ENCODE measurements around the gene STAT3. TPM values are rescaled to one million over a fixed set of nuclear protein-coding genes. Genes with fewer than 3 reads are reported as not detected.
"Not testable (repeated sequence)": the region's sequence is repeated elsewhere in the genome, so short reads cannot be mapped to it uniquely, and the experiment has no call there.

Gene STAT3
- total and polyA plus RNA-seq, 2 experiments from 2014 or later: 82.1 to 82.7 TPM

GRCh38 chr17:42306385-42306667, 81.9 kb downstream of the STAT3 start:
- TF ChIP-seq CTCF (IDR thresholded peaks at IDR 0.05; ENCODE audit: low read depth, low read length): no peak
- H3K4me1 ChIP-seq (ENCODE audit: low read depth): peaks cover 2% of the 10 kb centered on the region

GRCh38 chr17:42305543-42306384, 82.5 kb downstream of the STAT3 start:
- Histone ChIP-seq H3K4me1 (ENCODE audit: low read depth) (no peaks in the 10 kb centered on the region), H3K36me3 (no peaks in the 10 kb centered on the region), H3K4me3 (no peak overlapping the region), H3K27ac (no peak overlapping the region), H3K27me3 (no peaks in the 10 kb centered on the region), H3K9me3 (ENCODE audit: low read depth) (no peaks in the 10 kb centered on the region)
- DNase-seq (ENCODE audit: low read depth in 1 of 2, low spot score in 1 of 2): no peak
- TF ChIP-seq CTCF (IDR thresholded peaks at IDR 0.05; ENCODE audit: low read depth, low read length): no peak

More at GRCh38 chr17:42306385-42306667, 81.9 kb downstream of the STAT3 start:
- H3K27ac ChIP-seq: no peak overlapping the region
- no peaks in the 10 kb centered on the region for H3K27me3 ChIP-seq
- no peaks in the 10 kb centered on the region for H3K36me3 ChIP-seq
- no peaks in the 10 kb centered on the region for H3K9me3 ChIP-seq (ENCODE audit: low read depth)
- no peak overlapping the region for H3K4me3 ChIP-seq
- DNase-seq (ENCODE audit: low read depth in 1 of 2, low spot score in 1 of 2): no peak

GRCh38 chr17:42305031-42305330, 83.3 kb downstream of the STAT3 start:
- H3K4me3 ChIP-seq; H3K4me1 ChIP-seq (ENCODE audit: low read depth); H3K9me3 ChIP-seq (ENCODE audit: low read depth); DNase-seq (ENCODE audit: low read depth in 1 of 2, low spot score in 1 of 2); H3K36me3 ChIP-seq; H3K27me3 ChIP-seq; H3K27ac ChIP-seq: not testable (repeated sequence)

GRCh38 chr17:42304187-42305030, 83.8 kb downstream of the STAT3 start:
- TF ChIP-seq CTCF (IDR thresholded peaks at IDR 0.05; ENCODE audit: low read depth, low read length): no peak
- DNase-seq (ENCODE audit: low read depth in 1 of 2, low spot score in 1 of 2): no peak
- no peaks in the 10 kb centered on the region for H3K36me3 ChIP-seq

GRCh38 chr17:42303694-42304093, 84.5 kb downstream of the STAT3 start:
- Histone ChIP-seq H3K4me1 (ENCODE audit: low read depth) (no peaks in the 10 kb centered on the region), H3K4me3 (no peak overlapping the region), H3K36me3 (no peaks in the 10 kb centered on the region)

More at GRCh38 chr17:42304187-42305030, 83.8 kb downstream of the STAT3 start:
- no peak overlapping the region for H3K27ac ChIP-seq
- no peak overlapping the region for H3K4me3 ChIP-seq
- no peaks in the 10 kb centered on the region for H3K9me3 ChIP-seq (ENCODE audit: low read depth)
- H3K4me1 ChIP-seq (ENCODE audit: low read depth): no peaks in the 10 kb centered on the region
- H3K27me3 ChIP-seq: no peaks in the 10 kb centered on the region

More at GRCh38 chr17:42303694-42304093, 84.5 kb downstream of the STAT3 start:
- H3K9me3 ChIP-seq (ENCODE audit: low read depth): no peaks in the 10 kb centered on the region
- H3K27ac ChIP-seq: no peak overlapping the region
- no peak for TF ChIP-seq CTCF (IDR thresholded peaks at IDR 0.05; ENCODE audit: low read depth, low read length)
- no peaks in the 10 kb centered on the region for H3K27me3 ChIP-seq
- DNase-seq (ENCODE audit: low read depth in 1 of 2, low spot score in 1 of 2): no peak
